Measurements from ENCODE around the gene CFAP97D2. TPM values are rescaled to one million over a fixed set of nuclear protein-coding genes. Genes with fewer than 3 reads are reported as not detected.

The CFAP97D2 gene
- total RNA-seq, 1 donor from 2014 or later = 1.8 TPM

GRCh38 chr13:114269281-114269770 lies 90.3 kb downstream of the CFAP97D2 start:
- DNase-seq (no peak), ATAC-seq (no peak)
- Histone ChIP-seq H3K36me3 (peaks cover 91% of the 10 kb centered on the region), H3K4me1 (no peaks in the 10 kb centered on the region), H3K4me3 (no peak overlapping the region), H3K27me3 (ENCODE audit: low read depth) (no peaks in the 10 kb centered on the region), H3K9me3 (no peaks in the 10 kb centered on the region), H3K27ac (no peak overlapping the region)
- no peak for TF ChIP-seq CTCF (IDR thresholded peaks at IDR 0.05)
- intact Hi-C loops (cut with DNase I) = no loop called here

Small RNAs within 50 kb of the gene (microRNA-seq; reads per million reads assigned to microRNA genes)
- gene MIR548AR (ENCODE audit: borderline number of aligned reads) = not detected

Other genes starting within 250 kb of the CFAP97D2 start
- 14.0 TPM for gene C13orf46, start 205.2 kb upstream of the CFAP97D2 start, total RNA-seq
- 19.1 TPM for gene RASA3, start 46.6 kb upstream of the CFAP97D2 start, total RNA-seq
- 66.5 TPM for gene CDC16, start 55.6 kb downstream of the CFAP97D2 start, total RNA-seq
- 38.9 TPM for gene UPF3A, start 102.3 kb downstream of the CFAP97D2 start, total RNA-seq
- gene CHAMP1, start 135.2 kb downstream of the CFAP97D2 start, total RNA-seq = 19.3 TPM